Endothelial cell of umbilical vein (primary cell): ENCODE measurements around the gene SLC9C2.

Experiments
- EZH2 ChIP-seq: IDR thresholded peaks from 2 replicates; pipeline ENCODE4 v1.6.1; 2012; ENCODE audit warnings: borderline replicate concordance, low read depth, mild to moderate bottlenecking, moderate library complexity, low read length, inconsistent platforms; ENCODE audit not compliant: severe bottlenecking
- FOS ChIP-seq: IDR thresholded peaks from 2 replicates; pipeline ENCODE4 v1.6.1; 2011; ENCODE audit warnings: mild to moderate bottlenecking, low read length, moderate library complexity, borderline replicate concordance; ENCODE audit not compliant: insufficient read depth
- GATA2 ChIP-seq: IDR thresholded peaks from 2 replicates; pipeline ENCODE4 v1.7.0; 2011; ENCODE audit warnings: low read depth, mild to moderate bottlenecking, moderate library complexity, mixed read lengths, low read length; ENCODE audit not compliant: insufficient read length, insufficient read depth
- JUN ChIP-seq: IDR thresholded peaks from 2 replicates; pipeline ENCODE4 v1.6.1; 2011; ENCODE audit warnings: borderline replicate concordance, low read depth; ENCODE audit not compliant: insufficient read length, insufficient read depth
- MYC ChIP-seq: IDR thresholded peaks from one replicate; pipeline ENCODE4 v1.6.1; 2011; ENCODE audit warnings: mild to moderate bottlenecking, low read depth, low read length
- POLR2A ChIP-seq: IDR thresholded peaks from 2 replicates; pipeline ENCODE4 v1.6.1; 2012; ENCODE audit warnings: low read depth, mild to moderate bottlenecking, control low read depth, low read length
- POLR2AphosphoS5 ChIP-seq: IDR thresholded peaks from 2 replicates; pipeline ENCODE4 v1.6.1; 2012; ENCODE audit warnings: low read depth, mild to moderate bottlenecking, control low read depth, low read length, moderate library complexity; ENCODE audit not compliant: insufficient read depth
- TF ChIP-seq, protein P1 (sequence below), 2 donors: IDR thresholded peaks; 1 replicate in 1 of 2; 2 replicates in 1 of 2; pipeline ENCODE4 v1.5.1; 2011; ENCODE audit warnings: low read length in 2 of 2, mild to moderate bottlenecking in 2 of 2, moderate library complexity in 2 of 2, control low read depth in 1 of 2, inconsistent platforms in 1 of 2, low read depth in 1 of 2; ENCODE audit not compliant: insufficient read depth in 1 of 2; ENCODE audit errors: extremely low read depth in 1 of 2
- TF ChIP-seq, protein P2 (sequence below): IDR thresholded peaks from 2 replicates; pipeline ENCODE4 v1.6.1; 2011; ENCODE audit not compliant: insufficient read depth, insufficient read length

- TF ChIP-seq EZH2 (no peak), POLR2AphosphoS5 (no peak), POLR2A (no peak), JUN (no peak), MYC (no peak), GATA2 (no peak), FOS (no peak)
- TF ChIP-seq, protein P1, sequence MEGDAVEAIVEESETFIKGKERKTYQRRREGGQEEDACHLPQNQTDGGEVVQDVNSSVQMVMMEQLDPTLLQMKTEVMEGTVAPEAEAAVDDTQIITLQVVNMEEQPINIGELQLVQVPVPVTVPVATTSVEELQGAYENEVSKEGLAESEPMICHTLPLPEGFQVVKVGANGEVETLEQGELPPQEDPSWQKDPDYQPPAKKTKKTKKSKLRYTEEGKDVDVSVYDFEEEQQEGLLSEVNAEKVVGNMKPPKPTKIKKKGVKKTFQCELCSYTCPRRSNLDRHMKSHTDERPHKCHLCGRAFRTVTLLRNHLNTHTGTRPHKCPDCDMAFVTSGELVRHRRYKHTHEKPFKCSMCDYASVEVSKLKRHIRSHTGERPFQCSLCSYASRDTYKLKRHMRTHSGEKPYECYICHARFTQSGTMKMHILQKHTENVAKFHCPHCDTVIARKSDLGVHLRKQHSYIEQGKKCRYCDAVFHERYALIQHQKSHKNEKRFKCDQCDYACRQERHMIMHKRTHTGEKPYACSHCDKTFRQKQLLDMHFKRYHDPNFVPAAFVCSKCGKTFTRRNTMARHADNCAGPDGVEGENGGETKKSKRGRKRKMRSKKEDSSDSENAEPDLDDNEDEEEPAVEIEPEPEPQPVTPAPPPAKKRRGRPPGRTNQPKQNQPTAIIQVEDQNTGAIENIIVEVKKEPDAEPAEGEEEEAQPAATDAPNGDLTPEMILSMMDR (IDR thresholded peaks at IDR 0.05; ENCODE audit: extremely low read depth in 1 of 2, insufficient read depth in 1 of 2, low read depth in 1 of 2, low read length in 2 of 2): no peak
- TF ChIP-seq, protein P2, sequence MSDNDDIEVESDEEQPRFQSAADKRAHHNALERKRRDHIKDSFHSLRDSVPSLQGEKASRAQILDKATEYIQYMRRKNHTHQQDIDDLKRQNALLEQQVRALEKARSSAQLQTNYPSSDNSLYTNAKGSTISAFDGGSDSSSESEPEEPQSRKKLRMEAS: no peak
Measured at GRCh38 chr1:173454966-173455524, 147.8 kb downstream of the SLC9C2 start.
